ENCODE results near the gene DHX15. TPM values are rescaled to one million over a fixed set of nuclear protein-coding genes. Genes with fewer than 3 reads are reported as not detected.

DHX15 gene
- total RNA-seq, 1 experiment from 2014 or later: 287 TPM

DNA sequence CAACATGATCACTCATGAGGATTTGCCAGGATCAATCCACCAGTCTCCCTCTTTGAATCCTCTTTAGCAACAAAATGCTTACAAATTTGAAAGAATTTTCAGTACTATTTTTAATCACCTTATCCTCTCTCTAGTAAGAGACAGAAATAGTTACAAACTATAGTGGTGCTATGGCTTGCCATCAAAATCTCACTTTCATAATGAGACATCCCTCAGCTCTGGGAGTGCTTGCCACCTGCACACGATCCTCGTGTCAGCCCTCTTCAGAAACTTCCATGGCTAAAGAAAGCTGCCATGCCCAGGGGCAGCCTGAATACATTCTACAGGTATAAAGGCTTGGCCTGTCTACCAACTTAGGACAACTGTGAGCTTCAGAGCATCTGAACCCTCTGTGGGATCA lies 5.1 kb upstream of the DHX15 start:
- Histone ChIP-seq H3K56ac (ENCODE audit: insufficient read length, low read depth, low read length) (no peak overlapping the region), H2AK5ac (ENCODE audit: insufficient read length, low read length) (no peak overlapping the region), H3K9ac (ENCODE audit: extremely low read depth, insufficient read length, low read length) (no peak overlapping the region), H4K5ac (ENCODE audit: insufficient read length, low read depth, low read length) (no peak overlapping the region), H3K79me2 (ENCODE audit: insufficient read depth, low read length) (0 out of 2 replicates have a peak, but pooled peaks cover 1% of the 10 kb centered on the region), H2BK120ac (ENCODE audit: low read depth, low read length, poor library complexity, severe bottlenecking) (no peak overlapping the region), H4K20me1 (ENCODE audit: control insufficient read depth, insufficient read depth, insufficient read length) (no peaks in the 10 kb centered on the region), H3K4me2 (ENCODE audit: insufficient read depth, insufficient read length, low read length) (no peak overlapping the region), H3K23me2 (ENCODE audit: insufficient read length, low read depth, low read length, poor library complexity, severe bottlenecking) (no peaks in the 10 kb centered on the region), H2AFZ (ENCODE audit: low read length) (no peak overlapping the region), H2BK12ac (ENCODE audit: insufficient read length, low read depth, low read length) (no peak overlapping the region), H4K91ac (ENCODE audit: insufficient read length, low read depth, low read length) (no peak overlapping the region), H2BK5ac (ENCODE audit: insufficient read length, low read length) (no peak overlapping the region), H3K18ac (ENCODE audit: insufficient read length, low read depth, low read length) (no peak overlapping the region), H3K79me1 (ENCODE audit: insufficient read depth, low read depth, low read length, poor library complexity, severe bottlenecking) (no peaks in the 10 kb centered on the region), H2BK15ac (ENCODE audit: low read depth, low read length) (no peak overlapping the region; the same call in 1 of the 2 replicates), H3K23ac (ENCODE audit: insufficient read length, low read depth, low read length) (no peak overlapping the region), H3K9me3 (ENCODE audit: control insufficient read depth, low read depth, low read length) (peaks cover 8% of the 10 kb centered on the region), H3K27ac (ENCODE audit: insufficient read length, low read depth, low read length) (no peak overlapping the region), H4K8ac (replicated peaks; ENCODE audit: insufficient read length, low read depth, low read length) (no peak overlapping the region), H3K4ac (ENCODE audit: low read depth, low read length) (no peak overlapping the region), H3T11ph (ENCODE audit: low read length) (no peak overlapping the region), H3K14ac (ENCODE audit: insufficient read depth, low read length) (no peak overlapping the region), H3K4me1 (ENCODE audit: insufficient read depth, low read length) (peaks cover 2% of the 10 kb centered on the region; the same call in 1 of the 2 replicates), H2BK20ac (ENCODE audit: low read depth, low read length, poor library complexity, severe bottlenecking) (no peak overlapping the region), H3K27me3 (ENCODE audit: insufficient read depth, low read length) (no peaks in the 10 kb centered on the region)
- peaks cover 10 to 34% (median 12%) of the 10 kb centered on the region in 3 experiments; a peak in 6 of 7 replicates for H3K36me3 Mint-ChIP-seq (ENCODE audit: insufficient read depth in 1 of 3, low read depth in 3 of 3)
- H3K27me3 Mint-ChIP-seq (ENCODE audit: low read depth): no peaks in the 10 kb centered on the region; the same call in 1 of the 2 replicates
- peaks cover 28 to 34% of the 10 kb centered on the region in 2 experiments for H3K9me3 Mint-ChIP-seq
- DNase-seq: no peak
- no peak overlapping the region for H3K27ac Mint-ChIP-seq
- H3K4me1 Mint-ChIP-seq: peaks cover 0 to 5% of the 10 kb centered on the region in 2 experiments; a peak in 2 of 4 replicates
- H3K4me3 Mint-ChIP-seq: no peak overlapping the region
- TF ChIP-seq CTCF (conservative IDR thresholded peaks at IDR 0.05): no peak
- WGBS (ENCODE audit: extremely low coverage, insufficient read length, low lambda C conversion rate): no CpG with 5 or more reads among the region's 2 CpGs
